CD8-positive, alpha-beta memory T cell (primary cell): ENCODE measurements around the gene VSIG1. TPM values are rescaled to one million over a fixed set of nuclear protein-coding genes. Genes with fewer than 3 reads are reported as not detected.

Experiments
- CTCF ChIA-PET: fragments of 350-600 bp; sonication (Branson Sonifier 250); formaldehyde crosslinking; loops from one replicate; lab custom pipeline; 2021; ENCODE audit warnings: antibody characterized with exemption; lab: Charles Lee
- POLR2A ChIA-PET: fragments of 350-600 bp; sonication (Branson Sonifier 250); formaldehyde crosslinking; loops from one replicate; lab custom pipeline; 2021; ENCODE audit warnings: antibody characterized with exemption; lab: Charles Lee
- DNase-seq, 5 donors: peaks; one replicate each; pipeline versions ENCODE4 v3.0.0 to v3.0.0-alpha.2; 2020 to 2022; ENCODE audit warnings: mixed read lengths in 1 of 5
- H3K27ac ChIP-seq: one replicate; pipeline ENCODE4 v1.7.0; 2013; ENCODE audit warnings: low read depth, mild to moderate bottlenecking, low read length, moderate library complexity
- H3K27me3 ChIP-seq: 2 replicates; pipeline ENCODE4 v1.7.0; 2013; ENCODE audit warnings: low read length, mild to moderate bottlenecking; ENCODE audit not compliant: insufficient read depth, poor library complexity, severe bottlenecking
- H3K36me3 ChIP-seq: 2 replicates; pipeline ENCODE4 v1.7.0; 2013; ENCODE audit warnings: mild to moderate bottlenecking, low read length, moderate library complexity; ENCODE audit not compliant: insufficient read depth
- H3K4me1 ChIP-seq: 2 replicates; pipeline ENCODE4 v1.7.0; 2013; ENCODE audit warnings: mild to moderate bottlenecking, low read length, moderate library complexity; ENCODE audit not compliant: insufficient read depth
- H3K4me3 ChIP-seq: 2 replicates; pipeline ENCODE4 v1.7.0; 2013; ENCODE audit warnings: mild to moderate bottlenecking, low read length
- H3K9me3 ChIP-seq: 2 replicates; pipeline ENCODE4 v1.7.0; 2013; ENCODE audit warnings: mild to moderate bottlenecking, low read length
- H3K27ac Mint-ChIP-seq, 8 donors: one replicate each; pipeline ENCODE4 v1.8.0; 2020 to 2021; ENCODE audit warnings: mixed read lengths in 8 of 8, mild to moderate bottlenecking in 6 of 8, inconsistent platforms in 3 of 8, moderate library complexity in 3 of 8
- H3K27me3 Mint-ChIP-seq, 2 donors: one replicate each; pipeline ENCODE4 v1.8.0; 2020 to 2021; ENCODE audit warnings: mixed read lengths in 2 of 2, mild to moderate bottlenecking in 1 of 2, moderate library complexity in 1 of 2
- H3K36me3 Mint-ChIP-seq, 3 donors: one replicate each; pipeline ENCODE4 v1.8.0; 2020 to 2021; ENCODE audit warnings: mixed read lengths in 3 of 3, inconsistent platforms in 1 of 3, mild to moderate bottlenecking in 1 of 3
- H3K4me1 Mint-ChIP-seq, 3 donors: one replicate each; pipeline ENCODE4 v1.8.0; 2020 to 2021; ENCODE audit warnings: mixed read lengths in 3 of 3, inconsistent platforms in 1 of 3, mild to moderate bottlenecking in 1 of 3
- H3K4me3 Mint-ChIP-seq, 7 donors: one replicate each; pipeline ENCODE4 v1.8.0; 2020 to 2021; ENCODE audit warnings: mixed read lengths in 7 of 7, mild to moderate bottlenecking in 6 of 7, moderate library complexity in 4 of 7, inconsistent platforms in 2 of 7
- H3K9me3 Mint-ChIP-seq, 5 donors: one replicate each; pipeline ENCODE4 v1.8.0; 2020 to 2022; ENCODE audit warnings: mixed read lengths in 5 of 5, mild to moderate bottlenecking in 3 of 5, moderate library complexity in 2 of 5, inconsistent platforms in 1 of 5
- polyA plus RNA-seq: library from polyadenylated mRNA; unstranded; fragments of 300-500 nt; fragmentation: Illumina TruSeq; gene quantifications from one replicate; pipeline ENCODE4 v1.2.3, GENCODE V29; 2021
- total RNA-seq, 2 experiments: library from RNA; stranded (reverse); gene quantifications; one replicate each; pipeline ENCODE4 v1.2.3, GENCODE V29; 2021

Gene VSIG1
- total and polyA plus RNA-seq, 3 experiments from 2014 or later, result 1.9 to 14.9 (median 3.1) TPM

GRCh38 chrX:108034725-108035124, 10.1 kb upstream of the VSIG1 start:
- H3K27ac Mint-ChIP-seq, result no peak overlapping the region
- H3K4me1 ChIP-seq, result no peaks in the 10 kb centered on the region
- H3K27me3 Mint-ChIP-seq, result peaks cover 0 to 2% of the 10 kb centered on the region in 2 donors
- no peaks in the 10 kb centered on the region for H3K9me3 ChIP-seq
- no peak overlapping the region for H3K27ac ChIP-seq
- no peak overlapping the region for H3K4me3 ChIP-seq
- H3K9me3 Mint-ChIP-seq, result no peaks in the 10 kb centered on the region
- CTCF ChIA-PET, result no interaction called here
- H3K27me3 ChIP-seq, result no peaks in the 10 kb centered on the region
- DNase-seq, result no peak
- peaks cover 10 to 62% (median 30%) of the 10 kb centered on the region in 3 donors for H3K4me1 Mint-ChIP-seq
- no peak overlapping the region for H3K4me3 Mint-ChIP-seq
- POLR2A ChIA-PET, result no interaction called here
- no peaks in the 10 kb centered on the region for H3K36me3 ChIP-seq
- peaks cover 0 to 9% (median 6%) of the 10 kb centered on the region in 3 donors for H3K36me3 Mint-ChIP-seq

DNA sequence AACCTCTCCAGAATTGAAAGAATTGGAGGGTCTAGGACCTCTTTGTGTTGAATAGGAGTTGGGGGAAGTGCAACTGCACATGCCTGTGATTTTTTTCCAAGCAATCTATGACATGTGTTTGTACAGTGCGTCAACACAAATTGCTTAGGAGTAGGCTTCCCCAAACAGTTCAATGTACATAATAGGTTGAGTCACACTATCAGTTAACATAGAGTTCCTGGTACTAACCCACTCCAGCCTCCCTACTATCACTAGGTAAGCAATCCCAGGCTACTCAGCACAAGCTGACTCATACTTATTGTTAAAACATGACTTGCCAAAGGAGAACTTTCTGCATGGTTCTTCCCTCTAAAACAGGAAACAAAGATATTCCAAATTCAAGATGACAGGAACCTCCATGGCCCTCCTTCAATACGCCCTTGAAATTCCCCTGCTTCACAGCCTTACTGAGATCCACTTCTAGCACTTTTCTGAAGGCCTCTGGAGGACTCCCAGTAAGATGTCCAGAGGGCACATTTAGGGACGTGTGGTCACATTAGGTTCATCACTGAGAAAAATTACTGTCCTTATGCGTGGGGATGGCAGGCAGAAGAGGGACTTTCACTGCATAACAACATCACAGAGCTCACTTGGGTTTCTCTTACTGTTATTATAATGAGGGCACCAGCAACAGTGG, 8.4 kb upstream of the VSIG1 start:
- no peak overlapping the region for H3K4me3 ChIP-seq
- peaks cover 0 to 9% (median 6%) of the 10 kb centered on the region in 3 donors for H3K36me3 Mint-ChIP-seq
- no peak for DNase-seq
- no peak overlapping the region for H3K27ac ChIP-seq
- no peaks in the 10 kb centered on the region for H3K9me3 ChIP-seq
- no peaks in the 10 kb centered on the region for H3K36me3 ChIP-seq
- POLR2A ChIA-PET, result no interaction called here
- H3K4me1 Mint-ChIP-seq, result peaks cover 6 to 50% (median 26%) of the 10 kb centered on the region in 3 donors
- CTCF ChIA-PET, result no interaction called here
- no peaks in the 10 kb centered on the region for H3K4me1 ChIP-seq
- H3K4me3 Mint-ChIP-seq, result no peak overlapping the region
- no peaks in the 10 kb centered on the region for H3K27me3 ChIP-seq
- no peaks in the 10 kb centered on the region for H3K9me3 Mint-ChIP-seq
- H3K27me3 Mint-ChIP-seq, result peaks cover 0 to 2% of the 10 kb centered on the region in 2 donors
- no peak overlapping the region for H3K27ac Mint-ChIP-seq

DNA sequence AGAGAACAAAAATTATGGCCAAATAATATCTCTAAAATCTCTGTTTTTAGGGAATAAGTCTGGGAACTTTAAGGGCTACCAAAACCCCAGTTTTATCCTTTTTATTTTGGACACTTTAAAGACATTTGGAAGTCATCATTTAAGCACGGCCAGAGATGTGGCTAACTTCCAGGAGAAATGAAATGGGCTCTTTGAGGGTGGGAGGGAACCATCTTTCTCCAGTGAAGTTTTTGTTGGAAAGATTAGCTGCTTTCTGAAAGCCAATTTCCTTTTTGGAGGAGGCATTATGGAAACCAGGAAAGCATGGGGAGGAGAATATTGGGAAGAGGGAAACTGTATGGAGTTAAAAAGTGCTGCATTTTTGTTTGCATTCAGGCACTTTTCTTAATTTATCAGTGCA, 4.8 kb downstream of the VSIG1 start:
- no peaks in the 10 kb centered on the region for H3K36me3 Mint-ChIP-seq
- no peaks in the 10 kb centered on the region for H3K27me3 Mint-ChIP-seq
- ChIA-PET CTCF (no interaction called here), POLR2A (no interaction called here)
- no peaks in the 10 kb centered on the region for H3K36me3 ChIP-seq
- H3K27me3 ChIP-seq, result no peaks in the 10 kb centered on the region
- H3K27ac Mint-ChIP-seq, result peak overlapping the region in 1 of 8 donors; percentile 44
- H3K4me3 ChIP-seq, result no peak overlapping the region
- H3K4me3 Mint-ChIP-seq, result no peak overlapping the region
- DNase-seq, result no peak
- H3K4me1 Mint-ChIP-seq, result peaks cover 0 to 27% (median 2%) of the 10 kb centered on the region in 3 donors
- H3K9me3 ChIP-seq, result no peaks in the 10 kb centered on the region
- H3K27ac ChIP-seq, result no peak overlapping the region
- no peaks in the 10 kb centered on the region for H3K4me1 ChIP-seq
- no peaks in the 10 kb centered on the region for H3K9me3 Mint-ChIP-seq

- H3K4me3 ChIP-seq, result no peak overlapping the region
These were observed 8.4 kb downstream of the VSIG1 start for GRCh38 chrX:108053218-108053617.

GRCh38 chrX:108055546-108055945, 10.7 kb downstream of the VSIG1 start:
- peaks cover 0 to 31% (median 7%) of the 10 kb centered on the region in 3 donors for H3K36me3 Mint-ChIP-seq
- H3K9me3 ChIP-seq, result no peaks in the 10 kb centered on the region
- H3K27ac Mint-ChIP-seq, result peak overlapping the region in 1 of 8 donors; percentile 20
- H3K27me3 ChIP-seq, result no peaks in the 10 kb centered on the region
- ChIA-PET CTCF (no interaction called here), POLR2A (no interaction called here)
- H3K9me3 Mint-ChIP-seq, result no peaks in the 10 kb centered on the region
- H3K4me3 ChIP-seq, result no peak overlapping the region
- H3K27me3 Mint-ChIP-seq, result peaks cover 0 to 3% of the 10 kb centered on the region in 2 donors
- no peaks in the 10 kb centered on the region for H3K4me1 ChIP-seq
- no peak overlapping the region for H3K4me3 Mint-ChIP-seq
- no peaks in the 10 kb centered on the region for H3K36me3 ChIP-seq
- H3K27ac ChIP-seq, result no peak overlapping the region
- H3K4me1 Mint-ChIP-seq, result peaks cover 0 to 13% (median 0%) of the 10 kb centered on the region in 3 donors
- no peak for DNase-seq

More at GRCh38 chrX:108053218-108053617, 8.4 kb downstream of the VSIG1 start:
- Histone ChIP-seq H3K9me3 (no peaks in the 10 kb centered on the region), H3K36me3 (no peaks in the 10 kb centered on the region), H3K27me3 (no peaks in the 10 kb centered on the region), H3K4me1 (no peaks in the 10 kb centered on the region), H3K27ac (no peak overlapping the region)
- no peaks in the 10 kb centered on the region for H3K9me3 Mint-ChIP-seq
- no peaks in the 10 kb centered on the region for H3K27me3 Mint-ChIP-seq
- peaks cover 0 to 17% (median 0%) of the 10 kb centered on the region in 3 donors for H3K4me1 Mint-ChIP-seq
- POLR2A ChIA-PET, result no interaction called here
- H3K4me3 Mint-ChIP-seq, result no peak overlapping the region
- H3K36me3 Mint-ChIP-seq, result peaks cover 0 to 9% (median 2%) of the 10 kb centered on the region in 3 donors
- CTCF ChIA-PET, result no interaction called here
- peak overlapping the region in 1 of 8 donors; percentile 31 for H3K27ac Mint-ChIP-seq
- DNase-seq, result no peak

GRCh38 chrX:108059801-108060200, 14.9 kb downstream of the VSIG1 start:
- CTCF ChIA-PET, result interaction anchor here (1.6 kb wide), 1 partner anchor 11 kb away, joined by 3 read pairs; no protein-coding TSS in a partner anchor
- POLR2A ChIA-PET, result no interaction called here
- no peaks in the 10 kb centered on the region for H3K27me3 ChIP-seq
- H3K4me1 ChIP-seq, result no peaks in the 10 kb centered on the region
- no peak overlapping the region for H3K27ac ChIP-seq
- H3K4me3 ChIP-seq, result no peak overlapping the region
- H3K9me3 ChIP-seq, result no peaks in the 10 kb centered on the region
- Mint-ChIP-seq H3K9me3 (no peaks in the 10 kb centered on the region), H3K4me1 (no peaks in the 10 kb centered on the region), H3K4me3 (no peak overlapping the region), H3K27ac (peak overlapping the region in 1 of 8 donors; percentile 83), H3K27me3 (peaks cover 0 to 6% of the 10 kb centered on the region in 2 donors), H3K36me3 (peaks cover 0 to 60% (median 9%) of the 10 kb centered on the region in 3 donors)
- no peaks in the 10 kb centered on the region for H3K36me3 ChIP-seq
- DNase-seq, result no peak

GRCh38 chrX:108064001-108064400, 19.1 kb downstream of the VSIG1 start:
- H3K9me3 Mint-ChIP-seq, result no peaks in the 10 kb centered on the region
- H3K9me3 ChIP-seq, result no peaks in the 10 kb centered on the region
- POLR2A ChIA-PET, result no interaction called here
- peaks cover 3% of the 10 kb centered on the region for H3K36me3 ChIP-seq
- no peaks in the 10 kb centered on the region for H3K4me1 Mint-ChIP-seq
- no peak overlapping the region for H3K4me3 Mint-ChIP-seq
- H3K27ac ChIP-seq, result no peak overlapping the region
- peaks cover 0 to 65% (median 4%) of the 10 kb centered on the region in 3 donors for H3K36me3 Mint-ChIP-seq
- no peaks in the 10 kb centered on the region for H3K27me3 ChIP-seq
- CTCF ChIA-PET, result no interaction called here
- no peak overlapping the region for H3K27ac Mint-ChIP-seq
- peaks cover 0 to 12% of the 10 kb centered on the region in 2 donors for H3K27me3 Mint-ChIP-seq
- H3K4me1 ChIP-seq, result no peaks in the 10 kb centered on the region
- no peak overlapping the region for H3K4me3 ChIP-seq
- DNase-seq, result no peak

- H3K36me3 ChIP-seq, result peaks cover 3% of the 10 kb centered on the region
- no peak for DNase-seq
- H3K9me3 Mint-ChIP-seq, result peaks cover 0 to under 1% (median 0%) of the 10 kb centered on the region in 5 donors
- H3K4me3 Mint-ChIP-seq, result no peak overlapping the region
- H3K36me3 Mint-ChIP-seq, result peaks cover 0 to 59% (median 4%) of the 10 kb centered on the region in 3 donors
- no peaks in the 10 kb centered on the region for H3K9me3 ChIP-seq
- H3K4me3 ChIP-seq, result no peak overlapping the region
- peak overlapping the region in 1 of 8 donors; percentile 75 for H3K27ac Mint-ChIP-seq
- H3K27me3 ChIP-seq, result no peaks in the 10 kb centered on the region
- no peak overlapping the region for H3K27ac ChIP-seq
- H3K4me1 ChIP-seq, result no peaks in the 10 kb centered on the region
- ChIA-PET POLR2A (no interaction called here), CTCF (no interaction called here)
- H3K4me1 Mint-ChIP-seq, result no peaks in the 10 kb centered on the region
- H3K27me3 Mint-ChIP-seq, result peaks cover 0 to 11% of the 10 kb centered on the region in 2 donors
These were observed 19.7 kb downstream of the VSIG1 start for GRCh38 chrX:108064613-108065012.
